A549 treated with CORT108297 at 1 μM for 4 hours (cell line): ENCODE data around the gene ZNF239. TPM values are rescaled to one million over a fixed set of nuclear protein-coding genes. Genes with fewer than 3 reads are reported as not detected.

Source experiments
- total RNA-seq: library from RNA; stranded (reverse); fragments of 200-300 nt; extraction: Qiagen RNA extraction; gene quantifications from 5 replicates; pipeline ENCODE4 v1.2.3, GENCODE V29; 2022

ZNF239 gene
- 2.3 to 4.5 TPM (median 2.5 TPM) in 5 replicates for total RNA-seq

DNA sequence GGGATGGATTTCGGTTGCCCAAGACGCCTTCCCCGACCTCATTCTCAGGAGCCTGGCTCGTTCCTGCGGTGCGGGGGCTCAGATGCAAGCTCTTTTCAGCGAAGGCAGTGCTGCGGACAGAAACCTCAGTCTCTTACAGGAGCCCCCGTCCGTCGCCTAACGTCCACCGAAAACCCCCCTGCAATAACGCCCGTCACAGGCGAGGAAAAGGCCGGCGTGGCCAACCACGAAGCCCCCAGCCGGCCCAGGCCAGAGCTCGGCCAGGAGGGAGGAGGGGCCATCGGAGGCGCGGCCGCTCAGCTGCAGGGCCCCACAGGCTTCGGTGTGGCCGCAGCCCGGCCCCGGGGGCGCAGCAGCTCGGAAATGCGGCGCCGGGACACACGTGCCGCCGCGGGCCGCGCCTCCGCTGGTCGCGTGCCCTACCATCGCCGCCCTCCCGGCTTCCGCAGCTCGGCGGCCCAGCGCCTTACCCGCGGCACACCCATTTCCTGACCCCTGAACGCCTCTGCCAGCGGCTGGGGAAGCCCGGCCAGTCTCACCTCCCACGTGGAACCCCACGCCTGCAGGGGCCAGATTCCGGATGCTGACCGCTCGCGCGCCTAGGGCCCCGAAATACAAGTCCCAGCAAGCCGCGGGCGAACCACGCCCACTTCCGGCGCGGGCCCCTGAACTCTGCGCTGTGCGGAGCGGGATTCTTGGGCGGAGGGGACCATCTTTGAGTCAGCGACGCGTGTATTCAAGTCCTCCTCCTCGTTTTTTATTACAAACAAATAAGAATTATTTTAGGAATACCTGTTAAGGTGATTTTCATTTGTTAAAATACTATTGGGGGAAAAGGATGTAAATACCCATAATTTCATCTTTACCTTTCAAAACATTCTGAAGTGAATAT, at the start of gene ZNF239:
ZNF239 (minus strand) TSS at position 616 of the 892 bp plus-strand sequence. CDS start 16,537 bp downstream, outside the sequence.

DNA sequence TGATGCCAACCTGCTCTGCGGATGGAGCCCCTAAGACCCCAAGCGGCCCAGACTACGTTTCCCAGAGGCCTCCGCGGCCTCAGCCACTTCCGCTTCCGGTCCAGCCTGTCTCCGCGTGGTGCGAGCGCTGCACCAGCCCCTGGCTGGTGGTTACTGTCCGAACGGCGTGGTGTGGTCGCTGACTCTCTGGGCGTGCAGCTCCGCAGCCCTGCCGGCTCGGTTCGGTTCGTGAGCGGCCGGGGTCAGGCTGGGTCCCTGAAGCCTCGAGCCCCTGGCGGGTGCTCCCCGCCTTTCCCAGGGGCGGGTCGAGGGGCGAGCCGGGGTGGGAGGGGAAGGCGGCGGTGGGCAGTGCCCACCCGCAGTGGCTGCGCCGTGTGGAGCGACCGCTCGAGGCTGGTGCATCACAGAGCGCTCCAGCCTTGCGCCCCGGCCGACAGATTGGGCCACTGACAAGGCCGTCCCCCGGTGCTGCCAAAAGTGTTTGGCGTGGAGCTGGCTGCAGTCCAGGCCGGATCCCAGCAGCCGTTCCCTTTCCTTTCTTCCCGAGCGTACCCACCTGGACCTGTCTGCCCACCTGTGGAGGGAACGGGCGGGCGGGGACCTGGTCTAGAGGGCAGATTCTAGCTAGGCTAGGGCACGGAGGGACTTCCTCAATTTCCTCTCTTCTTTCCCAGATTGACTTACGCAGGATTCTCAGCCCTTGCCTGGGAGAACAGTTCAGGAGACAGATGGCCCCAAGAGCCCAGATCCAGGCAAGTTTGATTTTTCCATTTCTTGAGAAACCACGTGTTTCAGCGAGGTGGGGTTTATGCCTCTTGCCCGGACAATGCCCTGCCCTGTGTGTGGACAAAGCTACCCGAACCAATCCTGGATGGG, 32.1 kb upstream of the ZNF239 start, which contains the start of gene ZNF485:
ZNF485 (plus strand) TSS at position 116 of the 876 bp plus-strand sequence; CDS start at position 729, 613 bp downstream.

Other genes with a start within 250 kb of the ZNF239 start
- gene FXYD4, start 203.0 kb downstream of the ZNF239 start, total RNA-seq: not detected in 5 replicates
- gene HNRNPF, start 165.4 kb downstream of the ZNF239 start, total RNA-seq: 323 to 352 TPM (median 338 TPM) in 5 replicates
- gene ZNF487, start 137.5 kb downstream of the ZNF239 start, total RNA-seq: 5.3 to 6.8 TPM (median 6.5 TPM) in 5 replicates
- 1.7 to 2.4 TPM (median 2.0 TPM) in 5 replicates for gene ZNF485, start 31.8 kb upstream of the ZNF239 start, total RNA-seq
- 13.2 to 17.6 TPM (median 16.4 TPM) in 5 replicates for gene ZNF32, start 74.3 kb upstream of the ZNF239 start, total RNA-seq